IMR-90 (cell line): Measurements from ENCODE around the gene CGNL1. TPM values are rescaled to one million over a fixed set of nuclear protein-coding genes. Genes with fewer than 3 reads are reported as not detected.

Experiments used
- ATAC-seq: fragments of 200-7000 bp; cut with Tn5 transposase; 2 replicates; pipeline ENCODE4 v1.9.1; 2020; ENCODE audit warnings: low read depth, mild to moderate bottlenecking, moderate library complexity
- BruUV-seq: library from RNA; stranded (reverse); fragments of 400-500 nt; replicated peaks from 2 replicates; lab custom pipeline; 2021; lab: Mats Ljungman, UMichigan
- CTCF ChIA-PET: fragments of 300-600 bp; formaldehyde crosslinking; extraction: SDS; loops from one replicate; lab custom pipeline; 2021; ENCODE audit warnings: antibody characterized with exemption; lab: Yijun Ruan, JAX
- POLR2A ChIA-PET: fragments of 300-600 bp; sonication (Branson Sonifier 250); formaldehyde crosslinking; loops from one replicate; lab custom pipeline; 2022; ENCODE audit warnings: antibody characterized with exemption; ENCODE audit not compliant: unreplicated experiment; lab: Charles Lee
- DNase-seq: peaks from one replicate; pipeline ENCODE4 v3.0.0; 2013
- H2AFZ ChIP-seq: replicated peaks from 2 replicates; pipeline ENCODE3; 2013; ENCODE audit warnings: low read length, mild to moderate bottlenecking; ENCODE audit not compliant: poor library complexity
- H2AK5ac ChIP-seq: 2 replicates; pipeline ENCODE4 v1.6.1; 2013; ENCODE audit warnings: low read depth, low read length, inconsistent platforms
- H2AK9ac ChIP-seq: replicated peaks from 2 replicates; pipeline ENCODE3; 2013; ENCODE audit warnings: mild to moderate bottlenecking, low read depth, low read length, moderate library complexity; ENCODE audit not compliant: poor library complexity
- H2BK120ac ChIP-seq: 2 replicates; pipeline ENCODE4 v1.6.1; 2013; ENCODE audit warnings: low read depth, low read length, inconsistent platforms
- H2BK15ac ChIP-seq: 3 replicates; pipeline ENCODE4 v1.6.1; 2013; ENCODE audit warnings: low read depth, low read length, inconsistent platforms
- H2BK20ac ChIP-seq: 2 replicates; pipeline ENCODE4 v1.6.1; 2013; ENCODE audit warnings: low read depth, mild to moderate bottlenecking, inconsistent platforms, low read length, moderate library complexity
- H2BK5ac ChIP-seq: 2 replicates; pipeline ENCODE4 v1.6.1; 2013; ENCODE audit warnings: mild to moderate bottlenecking, low read depth, low read length, inconsistent platforms; ENCODE audit not compliant: poor library complexity, severe bottlenecking
- H3K14ac ChIP-seq: replicated peaks from 2 replicates; pipeline ENCODE4 v1.6.1; 2013; ENCODE audit warnings: low read depth, low read length, inconsistent platforms
- H3K18ac ChIP-seq: 2 replicates; pipeline ENCODE4 v1.6.1; 2013; ENCODE audit warnings: low read depth, low read length, control low read depth
- H3K23ac ChIP-seq: 2 replicates; pipeline ENCODE4 v1.6.1; 2013; ENCODE audit warnings: low read depth, low read length, inconsistent platforms
- H3K27ac ChIP-seq: 2 replicates; pipeline ENCODE4 v1.5.1; 2013; ENCODE audit warnings: mild to moderate bottlenecking, control low read depth, low read length; ENCODE audit not compliant: insufficient read depth
- H3K27me3 ChIP-seq: 2 replicates; pipeline ENCODE4 v1.6.1; 2013; ENCODE audit warnings: low read length; ENCODE audit not compliant: control insufficient read depth, insufficient read depth
- H3K36me3 ChIP-seq: 2 replicates; pipeline ENCODE4 v1.6.1; 2013; ENCODE audit warnings: low read length, mixed read lengths; ENCODE audit not compliant: control insufficient read depth, insufficient read depth
- H3K4ac ChIP-seq: 2 replicates; pipeline ENCODE4 v1.6.1; 2013; ENCODE audit warnings: low read depth, low read length, inconsistent platforms
- H3K4me1 ChIP-seq: 2 replicates; pipeline ENCODE4 v1.6.1; 2013; ENCODE audit warnings: low read length, mixed read lengths; ENCODE audit not compliant: control insufficient read depth, insufficient read depth
- H3K4me2 ChIP-seq: 2 replicates; pipeline ENCODE4 v1.6.1; 2013; ENCODE audit warnings: low read depth, mild to moderate bottlenecking, control low read depth, low read length, moderate library complexity
- H3K4me3 ChIP-seq: 2 replicates; pipeline ENCODE4 v1.5.1; 2013; ENCODE audit warnings: low read depth, mild to moderate bottlenecking, control low read depth, low read length, moderate library complexity; ENCODE audit not compliant: insufficient read depth
- H3K56ac ChIP-seq: 2 replicates; pipeline ENCODE4 v1.6.1; 2013; ENCODE audit warnings: low read length, inconsistent platforms; ENCODE audit not compliant: insufficient read depth; ENCODE audit errors: extremely low read depth
- H3K79me1 ChIP-seq, 2 experiments: 2 replicates each; pipeline ENCODE4 v1.6.1; 2013; ENCODE audit warnings: low read length in 2 of 2, inconsistent platforms in 1 of 2, low read depth in 1 of 2
- H3K9ac ChIP-seq: 2 replicates; pipeline ENCODE4 v1.6.1; 2013; ENCODE audit warnings: low read depth, low read length, control low read depth
- H3K9me1 ChIP-seq: 2 replicates; pipeline ENCODE4 v1.6.1; 2013; ENCODE audit warnings: low read length, inconsistent platforms; ENCODE audit not compliant: insufficient read depth
- H3K9me3 ChIP-seq: 2 replicates; pipeline ENCODE4 v1.6.1; 2013; ENCODE audit warnings: low read length; ENCODE audit not compliant: control insufficient read depth, insufficient read depth
- H4K20me1 ChIP-seq: 2 replicates; pipeline ENCODE4 v1.6.1; 2013; ENCODE audit warnings: low read length, inconsistent platforms; ENCODE audit not compliant: insufficient read depth
- H4K5ac ChIP-seq: 2 replicates; pipeline ENCODE4 v1.6.1; 2013; ENCODE audit warnings: mild to moderate bottlenecking, low read depth, low read length, control low read depth
- H4K8ac ChIP-seq, 2 experiments: 2 replicates each; pipeline ENCODE4 v1.6.1; 2013; ENCODE audit warnings: low read depth in 2 of 2, low read length in 2 of 2, control low read depth in 1 of 2, inconsistent platforms in 1 of 2
- H4K91ac ChIP-seq: 2 replicates; pipeline ENCODE4 v1.6.1; 2013; ENCODE audit warnings: low read depth, low read length, inconsistent platforms; ENCODE audit not compliant: insufficient read depth
- BHLHE40 ChIP-seq: fragments of 150-350 bp; IDR thresholded peaks from 2 replicates; pipeline ENCODE4 v1.6.1; 2016; ENCODE audit warnings: mild to moderate bottlenecking, low read depth, low read length
- CEBPB ChIP-seq: IDR thresholded peaks from 2 replicates; pipeline ENCODE4 v1.6.1; 2012; ENCODE audit warnings: low read depth, low read length, improper control_type of control experiment
- CHD1 ChIP-seq: IDR thresholded peaks from 2 replicates; pipeline ENCODE4 v1.6.1; 2012; ENCODE audit warnings: low read depth, low read length, improper control_type of control experiment
- ELK1 ChIP-seq: fragments of 150-350 bp; IDR thresholded peaks from 2 replicates; pipeline ENCODE4 v1.6.1; 2016; ENCODE audit warnings: low read depth, mild to moderate bottlenecking, low read length, moderate library complexity, borderline replicate concordance
- FOS ChIP-seq: fragments of 150-350 bp; IDR thresholded peaks from 2 replicates; pipeline ENCODE4 v1.6.1; 2016; ENCODE audit warnings: low read depth, low read length
- MAFK ChIP-seq: IDR thresholded peaks from 2 replicates; pipeline ENCODE4 v1.6.1; 2012; ENCODE audit warnings: low read depth, low read length, improper control_type of control experiment
- MAZ ChIP-seq: IDR thresholded peaks from 2 replicates; pipeline ENCODE4 v1.6.1; 2012; ENCODE audit warnings: low read depth, mild to moderate bottlenecking, low read length, improper control_type of control experiment, moderate library complexity, borderline replicate concordance
- MXI1 ChIP-seq: IDR thresholded peaks from 2 replicates; pipeline ENCODE4 v1.6.1; 2012; ENCODE audit warnings: low read depth, mild to moderate bottlenecking, low read length, moderate library complexity, borderline replicate concordance
- NFE2L2 ChIP-seq: fragments of 150-350 bp; IDR thresholded peaks from 2 replicates; pipeline ENCODE4 v1.6.1; 2016; ENCODE audit warnings: low read depth, mild to moderate bottlenecking, low read length
- POLR2A ChIP-seq: IDR thresholded peaks from 2 replicates; pipeline ENCODE4 v1.6.1; 2012; ENCODE audit warnings: mild to moderate bottlenecking, low read depth, low read length
- RAD21 ChIP-seq: IDR thresholded peaks from 2 replicates; pipeline ENCODE4 v1.6.1; 2012; ENCODE audit warnings: low read length, improper control_type of control experiment
- RCOR1 ChIP-seq: IDR thresholded peaks from 2 replicates; pipeline ENCODE4 v1.6.1; 2012; ENCODE audit warnings: mild to moderate bottlenecking, low read length, improper control_type of control experiment; ENCODE audit not compliant: insufficient replicate concordance
- RFX5 ChIP-seq: IDR thresholded peaks from 2 replicates; pipeline ENCODE4 v1.8.0; 2012; ENCODE audit warnings: low read depth, mild to moderate bottlenecking, low read length, moderate library complexity
- SMC3 ChIP-seq: fragments of 150-350 bp; IDR thresholded peaks from 2 replicates; pipeline ENCODE4 v1.6.1; 2016; ENCODE audit warnings: low read depth, mild to moderate bottlenecking, antibody characterized with exemption, low read length, moderate library complexity
- USF2 ChIP-seq: fragments of 150-350 bp; IDR thresholded peaks from 2 replicates; pipeline ENCODE4 v1.6.1; 2017; ENCODE audit warnings: mild to moderate bottlenecking, antibody characterized with exemption, low read length, low read depth
- WGBS, 2 experiments: methylation state at CpG; one replicate each; pipeline versions ENCODE4 v1.1.5 to v1.1.7; 2013; ENCODE audit warnings: missing lambda C conversion rate in 2 of 2; ENCODE audit not compliant: insufficient read length in 1 of 2; ENCODE audit errors: extremely low coverage in 2 of 2; 5-methylcytosine and 5-hydroxymethylcytosine counted together
- dilution Hi-C: fragments of 300-500 bp; cut with HindIII; formaldehyde crosslinking; loops from one replicate; pipeline ENCODE4 v1.14.3; 2018; ENCODE audit warnings: low sequenced_read_pairs; ENCODE audit not compliant: unreplicated experiment
- in situ Hi-C: fragments of 300-500 bp; cut with MboI; formaldehyde crosslinking; loops from 3 replicates; pipeline ENCODE4 v1.14.3; 2019; ENCODE audit warnings: low sequenced_read_pairs, inconsistent platforms, mixed read lengths
- intact Hi-C: fragments of 100-400 bp; cut with micrococcal nuclease; formaldehyde crosslinking; loops from 2 replicates; pipeline ENCODE4 v1.10.0; 2022
- polyA plus RNA-seq, 3 experiments: library from polyadenylated mRNA; depleted of rRNA; stranded (reverse); fragments of >200 nt; gene quantifications; 2 replicates each; pipeline ENCODE4 v1.2.3, GENCODE V29; 2012; ENCODE audit warnings: low replicate concordance in 1 of 3
- total RNA-seq: library from RNA; depleted of rRNA; stranded (reverse); fragments of >200 nt; gene quantifications from 2 replicates; pipeline ENCODE4 v1.2.3, GENCODE V29; 2012
- TF ChIP-seq, protein P1 (sequence below): conservative IDR thresholded peaks from 2 replicates; pipeline ENCODE4 v1.5.1; 2012; ENCODE audit warnings: mild to moderate bottlenecking, low read depth, low read length, improper control_type of control experiment

CGNL1 gene
- total and polyA plus RNA-seq, 2 of the 4 experiments (the other 2 are of a cell fraction) = 0.07 to 0.18 TPM

DNA sequence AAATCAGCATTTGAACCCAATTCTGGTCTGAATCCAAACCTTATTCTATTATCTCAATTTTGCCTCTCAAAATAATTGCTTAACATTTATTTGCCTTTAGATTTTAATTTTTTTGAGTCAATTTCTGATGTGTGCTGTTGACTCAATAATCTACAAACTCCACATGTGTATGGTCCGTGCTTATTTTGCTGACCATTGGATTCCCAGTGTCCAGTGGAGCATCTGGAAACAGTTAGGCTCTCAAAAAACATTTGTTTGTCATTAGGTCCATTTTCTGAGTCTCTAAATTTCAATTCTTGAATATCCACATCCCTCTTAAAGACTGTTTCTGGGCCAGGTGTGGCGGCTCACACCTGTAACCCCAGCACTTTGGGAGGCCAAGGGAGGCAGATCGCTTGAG is 196.2 kb downstream of the CGNL1 start:
- no peak overlapping the region for H2AFZ ChIP-seq
- no peak overlapping the region for H3K4me3 ChIP-seq
- H4K8ac ChIP-seq = no peak overlapping the region
- peaks cover 5% of the 10 kb centered on the region for H3K27me3 ChIP-seq
- H2BK5ac ChIP-seq = no peak overlapping the region
- no TSS peak for BruUV-seq
- H4K5ac ChIP-seq = no peak overlapping the region
- H4K91ac ChIP-seq = no peak overlapping the region
- intact Hi-C loops (no loop called here), in situ Hi-C loops (no loop called here), dilution Hi-C loops (no loop called here)
- no CpG with 5 or more reads among the region's 3 CpGs for WGBS, 2 experiments
- DNase-seq (no peak), ATAC-seq (no peak)
- no peak overlapping the region for H2AK5ac ChIP-seq
- H3K27ac ChIP-seq = no peak overlapping the region
- no peaks in the 10 kb centered on the region for H4K20me1 ChIP-seq
- H3K18ac ChIP-seq = no peak overlapping the region
- H3K36me3 ChIP-seq = no peaks in the 10 kb centered on the region
- no peak overlapping the region for H2BK15ac ChIP-seq
- H3K9me1 ChIP-seq = no peaks in the 10 kb centered on the region
- no peak overlapping the region for H2BK20ac ChIP-seq
- ChIA-PET POLR2A (no interaction called here), CTCF (no interaction called here)
- H3K23ac ChIP-seq = no peak overlapping the region
- no peak overlapping the region for H3K14ac ChIP-seq
- no peak overlapping the region for H3K9ac ChIP-seq
- H3K9me3 ChIP-seq = no peaks in the 10 kb centered on the region
- no peak overlapping the region for H2BK120ac ChIP-seq
- no peak overlapping the region for H2AK9ac ChIP-seq
- H3K79me1 ChIP-seq = no peaks in the 10 kb centered on the region
- no peak overlapping the region for H3K56ac ChIP-seq
- no peak overlapping the region for H3K4ac ChIP-seq
- no peaks in the 10 kb centered on the region for H3K4me1 ChIP-seq
- TF ChIP-seq, protein P1, sequence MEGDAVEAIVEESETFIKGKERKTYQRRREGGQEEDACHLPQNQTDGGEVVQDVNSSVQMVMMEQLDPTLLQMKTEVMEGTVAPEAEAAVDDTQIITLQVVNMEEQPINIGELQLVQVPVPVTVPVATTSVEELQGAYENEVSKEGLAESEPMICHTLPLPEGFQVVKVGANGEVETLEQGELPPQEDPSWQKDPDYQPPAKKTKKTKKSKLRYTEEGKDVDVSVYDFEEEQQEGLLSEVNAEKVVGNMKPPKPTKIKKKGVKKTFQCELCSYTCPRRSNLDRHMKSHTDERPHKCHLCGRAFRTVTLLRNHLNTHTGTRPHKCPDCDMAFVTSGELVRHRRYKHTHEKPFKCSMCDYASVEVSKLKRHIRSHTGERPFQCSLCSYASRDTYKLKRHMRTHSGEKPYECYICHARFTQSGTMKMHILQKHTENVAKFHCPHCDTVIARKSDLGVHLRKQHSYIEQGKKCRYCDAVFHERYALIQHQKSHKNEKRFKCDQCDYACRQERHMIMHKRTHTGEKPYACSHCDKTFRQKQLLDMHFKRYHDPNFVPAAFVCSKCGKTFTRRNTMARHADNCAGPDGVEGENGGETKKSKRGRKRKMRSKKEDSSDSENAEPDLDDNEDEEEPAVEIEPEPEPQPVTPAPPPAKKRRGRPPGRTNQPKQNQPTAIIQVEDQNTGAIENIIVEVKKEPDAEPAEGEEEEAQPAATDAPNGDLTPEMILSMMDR = no peak
- TF ChIP-seq RCOR1 (no peak), SMC3 (no peak), NFE2L2 (no peak), FOS (no peak), RAD21 (no peak), CEBPB (no peak), MXI1 (no peak), MAFK (no peak), USF2 (no peak), CHD1 (no peak), ELK1 (no peak), POLR2A (no peak), MAZ (no peak), RFX5 (no peak), BHLHE40 (no peak)
- no peak overlapping the region for H3K4me2 ChIP-seq
